Vein endothelial cell (primary cell): ENCODE results near the gene CPSF3. TPM values are rescaled to one million over a fixed set of nuclear protein-coding genes. Genes with fewer than 3 reads are reported as not detected.

Source experiments
- total RNA-seq: library from RNA; depleted of rRNA; stranded (reverse); fragments of >200 nt; gene quantifications from 2 replicates; pipeline ENCODE4 v1.2.3, GENCODE V29; 2012

CPSF3 gene
- total RNA-seq, result 38.2 and 44.9 TPM in 2 replicates

DNA sequence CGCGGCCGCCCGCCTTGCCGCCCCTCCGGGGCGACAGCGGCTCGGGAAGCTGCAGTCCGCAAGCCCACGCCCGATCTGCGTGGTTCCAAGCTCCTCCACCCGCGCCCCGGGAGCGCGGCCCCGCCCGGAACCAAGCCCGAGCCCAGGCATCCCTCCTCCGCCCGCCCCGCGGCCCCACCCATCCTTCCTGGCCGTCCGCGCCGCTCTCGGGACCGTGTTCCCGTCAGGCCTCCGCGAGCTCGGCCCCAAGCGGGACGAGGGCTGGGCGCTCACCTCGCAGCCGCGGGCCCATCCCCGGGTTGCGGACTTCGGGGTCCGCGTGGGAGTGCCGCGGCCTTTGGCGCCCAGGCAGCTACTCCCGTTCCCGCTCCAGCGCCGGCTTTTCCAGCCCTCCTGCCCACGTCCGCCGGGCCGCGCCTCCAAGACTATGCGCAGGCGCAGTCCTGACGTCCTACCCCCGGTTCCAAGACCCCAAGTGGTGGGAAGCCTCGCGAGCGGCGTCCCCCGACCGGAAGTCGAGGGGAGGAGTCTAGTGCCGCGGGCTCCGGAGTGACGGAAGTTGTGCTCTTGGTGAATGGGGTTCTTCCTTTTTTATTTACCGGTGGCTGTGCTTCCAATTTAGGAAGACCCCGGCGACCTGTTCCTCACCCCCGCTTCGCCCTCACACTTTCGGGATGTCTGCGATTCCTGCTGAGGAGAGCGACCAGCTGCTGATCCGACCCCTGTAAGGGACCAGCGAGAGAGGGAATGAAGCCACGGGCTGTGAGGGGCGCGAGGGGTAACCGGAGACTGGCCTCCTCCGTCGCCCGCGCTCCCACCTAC lies at the start of gene CPSF3, which contains the start of gene ITGB1BP1:
TSS of gene CPSF3 (plus strand) at position 555 of the 822 bp plus-strand sequence. CDS start at position 675, 120 bp downstream.
TSS of gene ITGB1BP1 (minus strand) at position 429 of the 822 bp plus-strand sequence. CDS start 4,831 bp downstream, outside the sequence.

GRCh38 chr2:9474361-9475057 lies 51.1 kb downstream of the CPSF3 start, which contains the start of gene IAH1:
TSS of gene IAH1 (plus strand) at chr2:9474551. CDS start at chr2:9474567, 16 bp downstream.

Other genes with a start within 250 kb of the CPSF3 start
- gene ASAP2, start 216.8 kb upstream of the CPSF3 start, total RNA-seq, result 68.0 and 72.8 TPM in 2 replicates
- gene ITGB1BP1, start 126 bp upstream of the CPSF3 start, total RNA-seq, result 28.4 and 39.4 TPM in 2 replicates
- gene IAH1, start 50.9 kb downstream of the CPSF3 start, total RNA-seq, result 26.1 and 38.9 TPM in 2 replicates
- gene ADAM17, start 132.2 kb downstream of the CPSF3 start, total RNA-seq, result 50.6 and 53.0 TPM in 2 replicates
- gene YWHAQ, start 207.3 kb downstream of the CPSF3 start, total RNA-seq, result 297 and 494 TPM in 2 replicates